Esophagus (tissue), 2 donors: ENCODE data around the gene NAIP. TPM values are rescaled to one million over a fixed set of nuclear protein-coding genes. Genes with fewer than 3 reads are reported as not detected.
"Not testable (repeated sequence)": the region's sequence is repeated elsewhere in the genome, so short reads cannot be mapped to it uniquely, and the experiment has no call there.

Source experiments
- H3K27ac ChIP-seq, 2 donors: one replicate each; pipeline ENCODE4 v1.5.1; 2013; ENCODE audit warnings: low read depth in 2 of 2, mild to moderate bottlenecking in 2 of 2, inconsistent platforms in 1 of 2, low read length in 1 of 2, moderate library complexity in 1 of 2
- H3K27me3 ChIP-seq, 2 donors: one replicate each; pipeline ENCODE4 v1.6.1; 2013; ENCODE audit warnings: low read length in 2 of 2, control low read depth in 1 of 2, mild to moderate bottlenecking in 1 of 2; ENCODE audit not compliant: insufficient read depth in 2 of 2, control insufficient read depth in 1 of 2
- H3K36me3 ChIP-seq, 2 donors: one replicate each; pipeline ENCODE4 v1.6.1; 2013; ENCODE audit warnings: low read length in 1 of 2; ENCODE audit not compliant: control insufficient read depth in 2 of 2, insufficient read depth in 2 of 2
- H3K4me1 ChIP-seq, 2 donors: one replicate each; pipeline ENCODE4 v1.6.1; 2013; ENCODE audit warnings: low read length in 1 of 2; ENCODE audit not compliant: control insufficient read depth in 2 of 2, insufficient read depth in 2 of 2
- H3K4me3 ChIP-seq, 2 donors: one replicate each; pipeline ENCODE4 v1.5.1; 2013; ENCODE audit warnings: low read length in 2 of 2, mild to moderate bottlenecking in 2 of 2, low read depth in 1 of 2, moderate library complexity in 1 of 2
- H3K9me3 ChIP-seq, 2 donors: one replicate each; pipeline ENCODE4 v1.6.1; 2013; ENCODE audit warnings: mild to moderate bottlenecking in 2 of 2, low read depth in 1 of 2, low read length in 1 of 2, moderate library complexity in 1 of 2; ENCODE audit not compliant: control insufficient read depth in 2 of 2, insufficient read depth in 1 of 2
- WGBS, 2 donors: extraction: QIAGEN DNeasy Blood & Tissue Kit; methylation state at CpG; one replicate each; pipeline ENCODE4 v1.1.7; 2013; 5-methylcytosine and 5-hydroxymethylcytosine counted together
- polyA plus RNA-seq, 2 donors: library from polyadenylated mRNA; stranded (reverse); fragments of 200-250 nt; gene quantifications; one replicate each; pipeline ENCODE4 v1.2.3, GENCODE V29; 2013
- donor health status: healthy with polysubstance abuse.
- donor health status: Bipolar disorder and iron deficiency.

Gene NAIP
- 1 to 10 TPM; 1.2 to 1.8 TPM for polyA plus RNA-seq

GRCh38 chr5:71025289-71025953 is at the start of gene NAIP:
Gene NAIP (minus strand): TSS chr5:71025339. CDS start chr5:71012915, 12,424 bp downstream.
- not testable (repeated sequence) for H3K27ac ChIP-seq, H3K36me3 ChIP-seq, H3K4me1 ChIP-seq, H3K27me3 ChIP-seq, H3K4me3 ChIP-seq, H3K9me3 ChIP-seq
- WGBS, 2 donors, result no CpG with 5 or more reads among the region's 8 CpGs

GRCh38 chr5:71067262-71067928 is 42.3 kb upstream of the NAIP start, which contains the start of gene GTF2H2:
Gene GTF2H2 (minus strand): TSS chr5:71067676. CDS start chr5:71062763, 4,913 bp downstream.
- H3K36me3 ChIP-seq, result not testable (repeated sequence)

GRCh38 chr5:71061322-71061721 is 36.2 kb upstream of the NAIP start:
- H3K36me3 ChIP-seq, H3K4me1 ChIP-seq, H3K27me3 ChIP-seq, H3K9me3 ChIP-seq, H3K27ac ChIP-seq, H3K4me3 ChIP-seq: not testable (repeated sequence)
- no CpG with 5 or more reads among the region's 1 CpG for WGBS, 2 donors

More at GRCh38 chr5:71067262-71067928, 42.3 kb upstream of the NAIP start, which contains the start of gene GTF2H2:
- H3K27me3 ChIP-seq, H3K27ac ChIP-seq, H3K4me1 ChIP-seq, H3K9me3 ChIP-seq, H3K4me3 ChIP-seq: not testable (repeated sequence)
- no CpG with 5 or more reads among the region's 46 CpGs for WGBS, 2 donors

- not testable (repeated sequence) for H3K4me1 ChIP-seq, H3K27me3 ChIP-seq, H3K4me3 ChIP-seq, H3K36me3 ChIP-seq, H3K27ac ChIP-seq, H3K9me3 ChIP-seq
- WGBS, 2 donors, result no CpG with 5 or more reads among the region's 3 CpGs
These were observed 34.3 kb upstream of the NAIP start for GRCh38 chr5:71059426-71059825.

GRCh38 chr5:71044808-71045207 is 19.7 kb upstream of the NAIP start:
- not testable (repeated sequence) for H3K4me3 ChIP-seq, H3K9me3 ChIP-seq, H3K27ac ChIP-seq, H3K36me3 ChIP-seq, H3K4me1 ChIP-seq, H3K27me3 ChIP-seq
- WGBS, 2 donors, result 88 to 93% methylated on average over 1 to 2 of the region's 2 CpGs

GRCh38 chr5:71044128-71044527 is 19.0 kb upstream of the NAIP start:
- not testable (repeated sequence) for H3K36me3 ChIP-seq, H3K9me3 ChIP-seq, H3K4me1 ChIP-seq, H3K27me3 ChIP-seq, H3K27ac ChIP-seq, H3K4me3 ChIP-seq
- no CpG with 5 or more reads among the region's 2 CpGs for WGBS, 2 donors

- not testable (repeated sequence) for H3K27me3 ChIP-seq, H3K9me3 ChIP-seq, H3K4me1 ChIP-seq, H3K4me3 ChIP-seq, H3K36me3 ChIP-seq, H3K27ac ChIP-seq
- WGBS, 2 donors, result no CpG with 5 or more reads among the region's 7 CpGs
These were observed 6.1 kb upstream of the NAIP start for GRCh38 chr5:71031046-71031776.

- not testable (repeated sequence) for H3K27me3 ChIP-seq, H3K27ac ChIP-seq, H3K4me1 ChIP-seq, H3K36me3 ChIP-seq, H3K4me3 ChIP-seq, H3K9me3 ChIP-seq
- no CpG with 5 or more reads among the region's 6 CpGs for WGBS, 2 donors
These were observed 4.5 kb downstream of the NAIP start for GRCh38 chr5:71020643-71021042.

- no CpG with 5 or more reads among the region's 6 CpGs for WGBS, 2 donors
These were observed 6.6 kb downstream of the NAIP start for GRCh38 chr5:71018376-71019005.

More at GRCh38 chr5:71018376-71019005, 6.6 kb downstream of the NAIP start:
- H3K36me3 ChIP-seq, H3K4me3 ChIP-seq, H3K9me3 ChIP-seq, H3K4me1 ChIP-seq, H3K27ac ChIP-seq, H3K27me3 ChIP-seq: not testable (repeated sequence)
